CD4-positive, alpha-beta T cell treated with Interferon alpha-2 for 1 hour (primary cell): ENCODE data around the gene ARHGAP11B.
A peak's percentile ranks its signal among the peaks of the same experiment; 100 is the strongest.
"Not testable (repeated sequence)": the region's sequence is repeated elsewhere in the genome, so short reads cannot be mapped to it uniquely, and the experiment has no call there.

Experiments
- DNase-seq, 2 donors: peaks; one replicate each; pipeline ENCODE4 v3.0.0-alpha.2; 2020 to 2022

Gene ARHGAP11B

GRCh38 chr15:30625436-30626193 lies at the start of gene ARHGAP11B:
Gene ARHGAP11B (plus strand): TSS chr15:30626128.
- peak; percentile 94 to 98 for DNase-seq

GRCh38 chr15:30579394-30579970 lies 46.4 kb upstream of the ARHGAP11B start:
- DNase-seq = not testable (repeated sequence)

GRCh38 chr15:30580716-30581115 lies 45.2 kb upstream of the ARHGAP11B start:
- DNase-seq = not testable (repeated sequence)

- DNase-seq = peak in 1 of 2 donors; percentile 20
Measured at GRCh38 chr15:30598953-30599352, 27.0 kb upstream of the ARHGAP11B start.

GRCh38 chr15:30603796-30604195 lies 22.1 kb upstream of the ARHGAP11B start, which contains the start of gene GOLGA8H:
Gene GOLGA8H (plus strand): TSS chr15:30604028. CDS start chr15:30604126, 98 bp downstream.
- DNase-seq = not testable (repeated sequence)

- DNase-seq = not testable (repeated sequence)
Measured at GRCh38 chr15:30612271-30612670, 13.7 kb upstream of the ARHGAP11B start.

GRCh38 chr15:30621342-30621741 lies 4.6 kb upstream of the ARHGAP11B start:
- peak in 1 of 2 donors; percentile 39 for DNase-seq

- peak in 1 of 2 donors; percentile 27 for DNase-seq
Measured at GRCh38 chr15:30626194-30626565, 252 bp downstream of the ARHGAP11B start.

GRCh38 chr15:30626632-30627031 lies 704 bp downstream of the ARHGAP11B start:
- peak in 1 of 2 donors; percentile 31 for DNase-seq

- DNase-seq = peak in 1 of 2 donors; percentile 6
Measured at GRCh38 chr15:30650012-30650929, 24.3 kb downstream of the ARHGAP11B start.

- DNase-seq = peak in 1 of 2 donors; percentile 42
Measured at GRCh38 chr15:30661154-30661553, 35.2 kb downstream of the ARHGAP11B start.

GRCh38 chr15:30669621-30670020 lies 43.7 kb downstream of the ARHGAP11B start:
- not testable (repeated sequence) for DNase-seq

GRCh38 chr15:30670056-30670455 lies 44.1 kb downstream of the ARHGAP11B start:
- no peak for DNase-seq

- DNase-seq = no peak
Measured at GRCh38 chr15:30671309-30671708, 45.4 kb downstream of the ARHGAP11B start.

GRCh38 chr15:30675126-30675525 lies 49.2 kb downstream of the ARHGAP11B start:
- no peak for DNase-seq

GRCh38 chr15:30675891-30676290 lies 50.0 kb downstream of the ARHGAP11B start:
- DNase-seq = not testable (repeated sequence)

GRCh38 chr15:30680997-30681396 lies 55.1 kb downstream of the ARHGAP11B start:
- not testable (repeated sequence) for DNase-seq

- DNase-seq = peak in 1 of 2 donors; percentile 2
Measured at GRCh38 chr15:30685709-30686285, 59.9 kb downstream of the ARHGAP11B start.

GRCh38 chr15:30686651-30687050 lies 60.7 kb downstream of the ARHGAP11B start:
- DNase-seq = not testable (repeated sequence)
